Epidermal melanocyte (primary cell): Measurements from ENCODE around the gene RHPN2.

ENCODE experiments used
- DNase-seq: peaks from one replicate; pipeline ENCODE4 v3.0.0; 2011; ENCODE audit warnings: low spot score; ENCODE audit not compliant: insufficient read length

Gene RHPN2

DNA sequence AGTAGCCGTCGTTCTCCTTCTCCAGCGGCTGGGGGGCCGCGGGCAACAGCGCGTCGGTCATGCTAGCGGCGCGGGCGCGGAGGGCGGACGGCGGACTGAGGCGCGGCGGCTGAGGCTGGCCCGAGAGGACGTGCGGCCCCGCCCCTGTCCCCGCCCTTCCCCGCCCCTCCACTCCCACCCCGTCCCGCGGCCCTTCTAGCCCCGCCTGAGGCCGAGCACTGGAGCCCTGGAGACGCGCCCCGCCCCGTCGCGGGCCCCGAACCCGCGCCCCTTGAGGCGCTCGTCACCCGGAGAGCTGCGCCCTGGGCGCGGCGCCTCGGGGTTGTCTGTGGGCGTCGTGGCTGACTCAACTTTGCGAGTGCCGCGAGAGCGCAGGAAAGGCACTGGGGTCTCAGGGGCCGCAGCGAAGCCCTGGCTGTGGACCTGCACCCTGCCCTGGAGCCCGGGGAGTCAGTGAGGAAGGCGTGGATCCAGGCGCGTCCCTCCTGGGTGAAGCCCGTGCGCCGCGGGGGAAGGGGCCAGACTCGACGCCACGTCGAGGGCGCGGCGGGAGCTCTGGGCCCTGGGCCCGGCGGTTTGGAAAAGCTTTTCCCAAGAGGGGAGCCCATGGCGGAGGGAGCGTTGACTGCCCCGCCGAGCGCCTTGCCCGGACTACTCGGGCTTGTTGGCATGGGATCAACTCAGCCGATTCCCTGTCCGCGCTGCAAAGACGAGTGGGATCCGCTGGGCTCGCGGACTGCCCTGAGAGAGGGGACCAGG lies at the start of gene RHPN2:
Gene RHPN2 (minus strand): TSS at position 97 of the 759 bp plus-strand sequence. CDS start 36 bp downstream, at position 61.
- DNase-seq: peak; percentile 79

DNA sequence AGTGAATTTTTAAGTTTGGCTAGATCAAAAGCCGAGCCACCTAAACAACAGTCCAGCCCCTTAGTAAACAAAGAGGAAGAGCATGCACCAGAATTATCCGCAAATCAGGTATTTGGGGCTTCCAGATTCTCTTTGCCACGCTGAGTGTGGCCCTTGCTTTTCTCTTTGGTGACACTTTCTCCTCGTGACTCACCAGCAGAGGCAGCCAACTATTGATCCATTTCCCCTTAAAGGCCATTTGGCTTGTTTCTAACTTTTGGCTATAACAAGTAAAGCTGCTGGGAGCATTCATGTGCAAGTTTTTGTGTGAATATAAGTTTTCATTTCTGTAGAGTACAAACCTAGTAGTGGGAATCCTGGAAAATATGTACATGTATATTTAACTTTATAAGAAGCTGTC lies 49.6 kb upstream of the RHPN2 start:
- DNase-seq: no peak

DNA sequence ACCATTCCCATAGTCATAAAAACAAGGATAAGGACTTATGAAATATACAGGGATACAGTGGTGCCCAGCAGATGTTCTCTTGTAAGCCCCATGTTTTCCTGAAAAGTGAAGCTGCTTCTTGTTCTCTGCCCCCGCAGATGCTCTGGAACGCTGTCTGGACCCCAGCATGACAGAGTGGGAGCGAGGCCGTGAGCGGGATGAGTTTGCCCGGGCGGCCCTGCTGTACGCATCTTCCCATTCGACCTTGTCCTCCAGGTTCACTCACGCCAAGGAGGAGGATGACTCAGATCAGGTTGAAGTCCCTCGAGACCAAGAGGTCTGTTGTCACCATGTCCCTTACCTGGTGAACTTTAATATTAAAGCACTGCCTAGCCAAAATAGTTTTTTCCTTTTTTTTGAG lies 46.9 kb upstream of the RHPN2 start:
- no peak for DNase-seq

DNA sequence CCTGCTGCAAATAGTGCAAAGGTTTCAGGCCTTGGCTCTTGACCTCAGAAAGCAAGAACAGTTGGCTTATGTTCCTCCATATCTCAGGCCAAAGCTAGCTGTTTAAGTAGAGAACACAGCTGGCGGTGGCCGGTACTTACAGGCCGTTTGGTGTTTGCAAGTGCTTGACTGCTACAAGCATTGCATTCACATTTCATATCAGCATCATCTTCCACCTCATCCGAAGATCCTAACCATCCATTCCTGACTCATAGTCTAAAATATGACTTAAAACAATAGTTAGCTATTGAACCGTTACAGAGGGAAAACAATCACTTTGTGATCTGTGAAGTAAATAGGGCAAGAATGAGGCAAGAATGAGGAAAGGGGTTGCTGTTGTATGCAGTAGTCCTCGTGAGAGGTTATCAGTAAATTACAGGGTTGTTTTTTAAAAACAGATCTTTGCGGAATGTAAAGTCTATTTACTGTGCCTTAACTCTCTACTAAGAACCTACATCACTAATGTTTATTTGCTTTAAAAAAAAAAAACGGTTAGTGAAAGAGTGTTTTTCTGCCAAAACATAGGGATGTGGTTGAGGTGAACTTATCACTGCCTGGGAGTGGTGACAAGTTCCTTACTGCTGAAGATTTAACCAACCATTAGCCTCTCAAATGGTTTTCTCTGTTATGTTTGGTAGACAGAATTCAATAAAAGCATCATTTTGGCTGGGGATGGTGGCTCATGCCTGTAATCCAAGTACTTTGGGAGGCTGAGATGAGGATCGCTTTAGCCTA lies 45.6 kb upstream of the RHPN2 start:
- no peak for DNase-seq

DNA sequence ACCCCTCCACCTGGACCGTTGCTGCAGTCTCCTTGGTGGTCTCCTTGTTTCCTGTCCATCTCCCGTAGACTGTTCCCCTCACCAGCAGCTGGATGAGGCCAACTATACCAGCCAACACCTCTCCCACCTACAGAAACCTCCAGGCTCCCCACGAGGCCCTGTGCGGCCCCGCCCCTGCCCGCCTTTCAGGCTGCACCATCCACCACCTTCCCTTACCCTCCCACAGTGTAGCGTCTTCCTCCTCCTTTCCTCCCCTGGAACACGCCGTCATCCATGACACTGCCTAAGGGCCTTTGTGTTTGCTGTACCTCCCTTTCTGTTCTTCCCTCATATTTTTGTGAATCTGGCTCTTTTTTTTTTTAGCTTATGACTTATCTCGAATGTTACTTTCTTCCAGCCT lies 43.5 kb upstream of the RHPN2 start:
- no peak for DNase-seq

DNA sequence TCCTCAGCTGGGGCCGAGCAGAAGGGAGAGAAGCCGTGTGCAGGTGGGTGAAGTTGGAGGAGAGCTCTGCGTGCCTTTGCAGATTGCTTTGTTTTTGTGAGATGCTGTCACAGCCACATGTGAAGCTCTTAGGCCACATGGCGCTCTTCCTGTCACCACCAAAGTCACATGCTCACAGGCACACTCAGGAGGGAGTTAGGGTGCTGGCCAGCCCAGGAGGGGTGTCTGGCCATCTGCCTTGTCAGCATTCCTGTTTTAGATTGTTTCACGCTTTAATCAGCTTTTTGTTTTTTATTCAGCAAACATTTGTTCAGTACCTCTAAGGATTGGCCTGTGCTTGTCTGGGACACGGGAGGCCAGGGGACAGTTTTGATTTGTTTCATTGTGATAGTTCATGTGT lies 38.2 kb upstream of the RHPN2 start:
- no peak for DNase-seq

DNA sequence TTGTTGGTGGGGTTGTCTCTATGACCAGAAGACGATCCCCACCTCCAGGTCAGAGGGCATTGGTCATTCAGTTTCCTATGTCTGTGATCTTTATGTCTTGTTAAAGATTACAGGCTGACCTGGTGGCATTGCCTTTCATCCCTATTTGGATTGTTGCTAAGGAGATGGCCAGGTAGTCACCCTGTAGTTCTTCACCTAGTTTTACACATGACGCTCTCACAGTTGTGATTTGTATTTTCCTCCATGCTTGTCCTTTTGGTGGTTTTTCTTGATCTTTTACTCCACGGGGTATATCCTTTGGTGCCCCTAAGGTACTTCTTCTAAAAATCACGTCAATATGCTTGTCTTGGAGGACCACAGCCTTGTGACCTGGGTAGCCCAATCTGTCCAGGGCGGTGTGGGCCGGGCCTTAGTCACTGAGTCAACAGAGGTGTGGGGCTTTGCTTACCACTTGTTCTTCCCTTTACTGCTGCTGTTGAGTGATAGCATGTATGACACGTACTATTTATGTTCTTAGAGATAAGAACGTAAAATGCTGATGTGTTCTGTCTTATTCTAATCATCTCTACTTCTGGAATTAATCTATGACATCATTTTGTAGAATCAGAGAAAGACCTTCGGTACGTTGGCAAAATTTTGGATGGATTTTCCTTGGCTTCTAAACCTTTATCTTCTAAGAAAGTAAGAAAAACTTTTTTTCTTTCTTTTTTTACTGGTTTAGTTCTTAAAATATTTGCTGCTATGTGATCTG lies 36.4 kb upstream of the RHPN2 start:
- no peak for DNase-seq

DNA sequence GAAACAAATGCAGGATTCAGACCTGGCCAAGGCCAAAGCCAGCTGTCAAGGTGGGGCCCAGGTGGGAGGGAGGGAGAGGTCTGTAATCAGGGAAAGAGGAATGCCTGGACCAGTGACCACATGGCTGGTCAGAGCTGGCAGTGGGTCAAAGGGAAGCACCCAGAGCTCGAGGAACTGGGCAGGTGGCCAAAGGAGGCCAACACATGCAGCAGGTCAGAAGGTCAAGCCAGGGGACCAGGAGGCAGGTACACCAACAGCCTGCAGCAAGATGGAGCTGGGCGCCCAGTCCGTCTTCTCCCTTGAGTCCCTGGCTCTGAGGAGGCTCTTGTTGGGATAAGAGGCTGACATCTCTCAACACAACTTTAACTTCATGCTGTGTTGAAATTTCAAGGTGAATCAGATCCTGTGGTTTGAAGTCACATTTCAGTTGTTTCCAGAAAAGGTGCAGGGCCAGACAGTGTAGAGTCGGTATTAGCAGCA lies 33.4 kb upstream of the RHPN2 start:
- no peak for DNase-seq

DNA sequence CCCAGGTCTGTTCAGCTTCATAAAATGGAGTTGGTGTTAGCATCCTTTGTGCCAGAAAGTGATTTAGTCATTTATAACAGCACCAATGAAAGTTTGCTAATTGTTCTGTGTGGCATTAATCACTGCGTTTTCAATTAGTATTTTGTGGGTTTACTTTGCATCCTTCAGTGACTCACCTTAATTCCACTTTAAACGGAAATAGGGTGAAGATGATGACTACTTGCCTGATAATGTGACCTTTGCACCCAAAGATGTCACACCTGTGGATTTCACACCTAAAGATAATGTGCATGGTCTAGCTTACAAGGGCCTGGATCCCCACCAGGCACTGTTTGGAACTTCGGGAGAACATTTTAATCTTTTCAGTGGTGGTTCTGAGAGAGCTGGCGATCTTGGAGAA lies 31.3 kb upstream of the RHPN2 start:
- DNase-seq: no peak

DNA sequence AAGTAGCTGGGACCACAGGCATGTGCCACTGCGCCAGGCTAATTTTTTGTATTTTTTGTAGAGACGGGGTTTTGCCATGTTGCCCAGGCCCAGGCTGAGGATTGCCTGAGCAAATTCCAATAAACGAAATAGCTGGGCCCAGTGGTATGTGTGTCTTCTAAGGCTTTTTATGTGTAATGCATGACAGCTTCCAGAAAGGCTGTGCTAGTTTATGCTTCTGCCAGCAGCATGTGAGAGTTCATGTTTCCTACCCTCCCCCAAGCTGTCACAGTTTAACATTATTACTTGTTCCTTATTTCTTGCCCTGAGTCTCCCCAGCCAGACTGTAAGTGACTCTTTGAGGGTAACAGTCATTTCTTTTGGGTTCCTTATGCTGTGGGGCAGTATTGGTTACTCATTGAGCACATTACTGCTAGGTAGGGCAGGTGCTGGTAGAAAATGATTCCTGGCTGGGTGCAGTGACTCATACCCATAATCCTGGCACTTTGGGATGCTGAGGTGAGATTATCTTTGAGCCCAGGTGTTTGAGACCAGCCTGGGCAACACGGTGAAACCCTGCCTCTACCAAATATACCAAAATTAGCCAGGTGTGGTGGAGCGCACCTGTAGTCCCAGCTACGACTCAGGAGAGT lies 29.9 kb upstream of the RHPN2 start:
- no peak for DNase-seq

DNA sequence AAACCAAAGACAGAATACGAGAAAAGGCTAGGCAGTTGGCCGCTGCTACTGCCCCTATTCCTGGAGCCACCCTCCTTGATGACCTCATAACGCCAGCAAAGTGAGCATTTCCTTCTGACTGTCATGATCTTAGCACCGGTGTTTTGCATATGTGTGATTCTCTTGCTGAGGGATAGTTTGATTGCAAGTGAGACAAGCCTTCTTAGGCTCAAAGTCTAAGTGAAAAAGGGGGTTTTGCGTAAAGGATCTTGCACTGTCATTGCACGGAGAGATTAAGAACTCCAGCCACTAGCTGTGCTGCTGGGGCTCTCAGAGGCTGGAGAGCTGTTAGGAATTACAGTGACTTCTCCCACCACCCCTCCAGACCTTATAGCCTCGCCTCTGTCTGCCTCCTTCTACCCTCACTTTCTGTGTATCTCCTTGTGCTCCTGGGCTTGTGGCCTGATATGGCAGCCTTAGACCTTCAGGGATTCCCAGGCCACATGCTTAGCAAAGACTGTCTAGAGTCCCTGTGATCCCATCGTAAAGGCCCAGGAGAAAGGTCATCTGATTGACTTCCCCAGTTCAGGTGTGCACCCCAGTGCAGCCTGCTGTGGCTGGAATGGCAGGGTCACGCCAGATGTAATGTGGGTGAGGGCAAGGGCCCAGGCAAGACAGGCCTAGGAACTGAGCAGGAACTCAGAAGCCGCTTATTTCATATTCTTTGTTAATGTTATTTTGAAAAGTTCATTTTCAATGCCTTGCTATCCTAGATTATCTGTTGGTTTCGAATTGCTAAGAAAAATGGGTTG lies 28.9 kb upstream of the RHPN2 start:
- DNase-seq: no peak

DNA sequence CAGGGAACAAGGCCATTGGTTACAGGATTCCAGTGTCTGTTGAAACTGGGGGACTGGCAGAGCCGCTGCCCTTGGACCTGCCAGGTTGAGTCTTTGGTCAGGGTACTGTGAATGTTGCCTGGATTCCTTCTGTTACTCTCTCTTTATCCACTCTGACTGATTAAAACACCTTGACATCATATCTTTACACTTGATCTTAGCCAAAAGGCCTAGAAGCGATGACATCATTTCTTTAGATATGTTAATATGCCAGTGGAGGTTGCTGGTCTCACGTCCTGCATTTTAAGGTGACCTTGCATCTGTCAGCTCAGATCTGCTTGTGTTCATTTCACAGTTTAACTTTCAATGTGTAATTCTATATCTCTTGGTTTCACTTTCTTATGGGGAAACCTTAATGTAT lies 25.5 kb upstream of the RHPN2 start:
- no peak for DNase-seq

DNA sequence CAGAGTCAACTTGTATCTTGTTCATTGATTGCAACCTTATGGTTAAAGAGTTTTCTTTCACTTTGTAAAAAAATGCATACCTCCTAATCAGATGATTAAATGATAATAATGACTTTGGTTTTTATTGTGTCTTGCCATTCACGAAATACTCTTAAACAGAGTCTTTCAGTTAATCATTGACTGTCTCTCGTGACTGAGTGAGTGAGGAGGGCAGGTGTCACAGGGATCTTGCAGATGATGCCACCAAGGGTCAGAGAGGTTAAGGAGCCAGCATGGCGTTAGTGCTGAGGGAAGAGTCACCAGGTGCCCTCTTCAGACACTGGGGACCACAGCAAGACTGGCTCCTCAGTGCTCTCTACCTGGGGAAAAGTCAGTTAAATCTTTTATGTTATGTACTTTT lies 24.3 kb upstream of the RHPN2 start:
- DNase-seq: no peak

DNA sequence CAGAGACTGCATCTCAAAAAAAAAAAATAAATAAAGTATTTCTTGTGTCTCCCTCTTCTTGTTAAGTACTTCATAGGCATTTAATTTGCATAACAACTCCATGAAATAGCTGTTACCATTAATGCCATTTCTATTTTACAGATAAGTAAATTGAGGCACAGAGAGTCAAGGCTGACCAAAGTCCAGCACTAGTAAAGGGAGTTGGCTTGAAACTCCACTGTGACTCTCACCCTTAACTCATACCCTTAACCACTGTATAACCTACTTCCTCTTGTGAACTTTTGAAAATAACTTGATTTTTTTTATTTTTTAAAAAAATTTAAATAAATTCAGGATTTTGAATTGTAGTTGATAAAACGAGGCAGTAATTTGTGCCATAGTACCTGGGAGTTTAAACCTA lies 22.3 kb upstream of the RHPN2 start:
- no peak for DNase-seq

DNA sequence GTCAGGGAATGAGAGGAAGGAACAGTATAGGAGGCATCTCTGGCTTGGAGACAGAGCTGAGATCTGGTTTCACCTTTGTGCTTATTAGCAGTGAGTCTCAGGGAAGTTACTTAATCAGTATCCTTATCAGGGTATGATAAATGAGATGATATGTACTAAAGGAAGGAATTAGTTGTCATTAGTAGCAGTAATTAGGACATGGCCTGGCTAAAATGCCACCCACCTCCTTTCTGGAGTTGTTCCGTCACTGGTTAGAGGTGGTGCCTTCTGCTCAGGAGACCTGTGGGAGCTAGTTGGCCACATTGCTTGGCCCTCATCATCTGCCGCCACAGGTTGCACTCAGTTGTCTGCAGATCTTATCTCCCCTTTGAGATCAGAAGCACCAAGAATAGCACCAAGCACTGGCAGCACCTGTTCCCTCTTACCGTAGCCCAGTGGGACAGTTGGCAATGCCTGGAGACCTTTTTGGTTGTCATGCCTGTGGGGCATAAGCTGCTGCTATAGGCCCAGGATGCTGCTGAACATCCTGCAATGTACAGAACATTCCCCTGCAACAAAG lies 21.0 kb upstream of the RHPN2 start:
- DNase-seq: no peak

DNA sequence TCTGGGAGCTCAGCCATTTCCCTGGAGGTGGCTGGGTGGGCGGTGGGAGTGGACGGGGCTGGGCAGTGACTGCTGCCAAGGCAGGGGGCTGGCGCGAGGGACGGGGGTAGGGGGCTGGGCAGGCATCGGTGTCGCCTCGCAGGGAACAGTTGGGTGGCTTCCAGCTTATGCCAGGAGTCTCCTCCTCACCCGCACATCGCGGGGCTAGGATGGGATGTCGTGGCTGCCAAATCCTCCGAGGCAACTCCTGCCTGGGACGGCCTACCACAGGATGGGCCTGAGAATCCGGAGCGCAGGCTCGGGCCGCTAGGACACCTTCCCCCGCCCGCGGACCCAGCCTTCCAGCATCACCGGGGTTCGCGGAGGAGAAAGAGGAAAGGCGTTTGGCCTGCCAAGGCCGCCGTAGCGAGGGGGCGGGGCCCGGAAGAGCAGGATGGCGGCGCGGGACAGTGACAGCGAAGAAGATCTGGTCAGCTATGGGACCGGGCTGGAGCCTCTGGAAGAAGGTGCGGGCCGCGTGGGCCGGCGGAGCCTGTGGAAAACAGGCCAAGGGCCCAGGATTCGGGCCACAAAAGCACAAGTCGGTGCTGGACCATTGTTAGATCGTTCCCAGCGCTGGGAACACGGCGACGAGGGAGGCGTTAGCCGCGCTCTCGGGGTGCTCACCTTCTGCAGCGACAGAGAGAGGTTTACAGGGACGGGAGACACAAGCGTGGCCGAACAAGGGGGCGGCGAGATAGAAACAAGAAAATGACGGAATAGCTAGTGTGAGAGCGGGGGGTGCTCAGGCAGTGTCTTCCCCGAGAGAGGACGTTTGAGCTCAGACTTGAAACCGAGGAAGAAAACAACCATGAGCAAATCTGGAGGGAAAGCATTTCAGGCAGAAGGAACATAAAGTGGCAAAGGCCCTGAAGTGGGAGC lies 16.3 kb upstream of the RHPN2 start, which contains the start of gene GPATCH1:
Gene GPATCH1 (plus strand): TSS at position 421 of the 921 bp plus-strand sequence. CDS start 13 bp downstream, at position 434.
- peak; percentile 84 for DNase-seq

DNA sequence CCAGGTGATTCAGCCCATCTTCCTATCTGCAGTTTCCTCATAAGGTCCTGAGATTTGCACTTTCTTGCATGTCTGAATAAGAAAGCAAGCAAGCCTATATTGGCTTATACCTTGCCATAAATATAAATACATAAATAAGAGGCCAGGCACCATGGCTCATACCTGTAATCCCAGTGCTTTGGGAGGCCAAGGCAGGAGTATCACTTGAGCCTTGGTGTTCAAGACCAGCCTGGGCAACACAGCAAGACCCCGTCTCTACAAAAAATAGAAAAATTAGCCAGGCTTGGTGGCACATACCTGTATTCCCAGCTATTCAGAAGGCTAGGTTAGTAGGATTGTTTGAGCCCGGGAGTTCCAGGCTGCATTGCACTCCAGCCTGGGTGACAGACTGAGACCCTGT lies 10.8 kb upstream of the RHPN2 start:
- DNase-seq: no peak

DNA sequence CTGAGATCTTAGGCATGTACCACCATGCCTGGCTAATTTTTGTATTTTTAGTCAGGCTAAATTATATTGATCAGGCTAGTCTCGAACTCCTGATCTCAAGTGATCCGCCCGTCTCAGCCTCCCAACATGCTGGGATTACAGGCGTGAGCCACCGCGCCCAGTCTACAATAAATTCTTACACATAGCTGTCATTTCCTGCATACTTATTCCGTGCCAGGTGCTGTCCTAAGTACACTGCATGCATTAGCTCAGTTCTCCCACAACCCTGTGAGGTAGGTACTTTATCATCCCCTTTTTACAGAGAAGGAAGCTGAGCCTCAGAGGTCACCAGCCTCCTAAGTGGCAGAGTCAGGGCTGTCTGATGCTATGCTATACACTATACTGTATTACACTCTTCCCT lies 7.2 kb upstream of the RHPN2 start:
- no peak for DNase-seq

DNA sequence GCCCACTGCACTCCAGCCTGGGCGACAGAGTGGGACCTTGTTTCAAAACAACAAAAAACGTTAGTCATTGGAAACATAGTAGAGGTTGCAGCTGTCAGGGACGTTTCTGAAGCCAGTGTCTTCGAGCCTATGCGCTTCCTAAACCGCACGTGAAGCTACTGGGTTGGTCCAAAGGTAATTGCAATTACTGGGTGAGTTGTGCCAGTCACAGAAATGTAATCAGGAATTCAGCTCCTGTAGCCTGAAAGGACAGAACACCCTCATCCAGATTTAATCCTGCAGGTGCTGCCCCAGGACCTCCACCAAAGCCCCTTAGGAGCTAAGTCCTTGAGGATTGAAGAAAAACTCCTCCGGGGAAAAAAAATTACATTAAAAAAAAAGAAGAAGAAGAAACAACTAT lies 2.4 kb upstream of the RHPN2 start:
- DNase-seq: no peak
